Mesenchymal stem cell (in vitro differentiated cells and primary cell): ENCODE data around the gene COL8A2.

ENCODE experiments used
- DNase-seq: peaks from one replicate; pipeline ENCODE4 v3.0.0-alpha.2; 2013
- H2AFZ ChIP-seq: one replicate; pipeline ENCODE4 v1.6.1; 2013; ENCODE audit warnings: low read depth, mild to moderate bottlenecking, control low read depth, inconsistent platforms, low read length, moderate library complexity
- H2AK5ac ChIP-seq: 2 replicates; pipeline ENCODE4 v1.6.1; 2013; ENCODE audit warnings: low read length, moderate library complexity, mild to moderate bottlenecking, inconsistent platforms; ENCODE audit not compliant: severe bottlenecking
- H2BK120ac ChIP-seq: one replicate; pipeline ENCODE4 v1.6.1; 2013; ENCODE audit warnings: low read depth, mild to moderate bottlenecking, inconsistent platforms, low read length, moderate library complexity
- H2BK12ac ChIP-seq, 2 experiments: one replicate each; pipeline ENCODE4 v1.6.1; 2013; ENCODE audit warnings: inconsistent platforms in 2 of 2, low read length in 2 of 2, mild to moderate bottlenecking in 2 of 2, moderate library complexity in 2 of 2, control low read depth in 1 of 2
- H2BK15ac ChIP-seq: one replicate; pipeline ENCODE4 v1.6.1; 2013; ENCODE audit warnings: mild to moderate bottlenecking, low read depth, inconsistent platforms; ENCODE audit not compliant: poor library complexity, severe bottlenecking
- H2BK5ac ChIP-seq: 2 replicates; pipeline ENCODE4 v1.6.1; 2013; ENCODE audit warnings: low read depth, mild to moderate bottlenecking, low read length, control low read depth, inconsistent platforms; ENCODE audit not compliant: poor library complexity, severe bottlenecking
- H3K14ac ChIP-seq, 2 experiments: one replicate each; pipeline ENCODE4 v1.6.1; 2013; ENCODE audit warnings: inconsistent platforms in 2 of 2, low read length in 2 of 2, control low read depth in 1 of 2, mild to moderate bottlenecking in 1 of 2, moderate library complexity in 1 of 2
- H3K18ac ChIP-seq, 2 experiments: one replicate each; pipeline ENCODE4 v1.6.1; 2013; ENCODE audit warnings: inconsistent platforms in 2 of 2, low read length in 2 of 2, control low read depth in 1 of 2, low read depth in 1 of 2, mild to moderate bottlenecking in 1 of 2
- H3K23ac ChIP-seq, 2 experiments: one replicate each; pipeline ENCODE4 v1.6.1; 2013; ENCODE audit warnings: inconsistent platforms in 2 of 2, low read length in 2 of 2, mild to moderate bottlenecking in 2 of 2, moderate library complexity in 2 of 2, control low read depth in 1 of 2
- H3K27ac ChIP-seq: 2 replicates; pipeline ENCODE4 v1.5.1; 2013; ENCODE audit warnings: mild to moderate bottlenecking, moderate library complexity, low read length, control low read depth, inconsistent platforms; ENCODE audit not compliant: poor library complexity, severe bottlenecking
- H3K27me3 ChIP-seq, 2 experiments: 2 replicates each; pipeline versions ENCODE4 v1.6.1 to v1.7.0; 2013; ENCODE audit warnings: low read length in 2 of 2, mild to moderate bottlenecking in 2 of 2, moderate library complexity in 2 of 2, control low read depth in 1 of 2, inconsistent platforms in 1 of 2; ENCODE audit not compliant: control insufficient read depth in 1 of 2, insufficient read depth in 1 of 2
- H3K36me3 ChIP-seq, 2 experiments: 2 replicates each; pipeline versions ENCODE4 v1.6.1 to v1.7.0; 2013; ENCODE audit warnings: low read length in 2 of 2, control low read depth in 1 of 2, inconsistent platforms in 1 of 2, low read depth in 1 of 2, mild to moderate bottlenecking in 1 of 2; ENCODE audit not compliant: insufficient read depth in 2 of 2, control insufficient read depth in 1 of 2
- H3K4ac ChIP-seq, 2 experiments: one replicate each; pipeline ENCODE4 v1.6.1; 2013; ENCODE audit warnings: inconsistent platforms in 2 of 2, low read length in 2 of 2, mild to moderate bottlenecking in 2 of 2, moderate library complexity in 2 of 2, control low read depth in 1 of 2, low read depth in 1 of 2
- H3K4me1 ChIP-seq: 2 replicates; pipeline ENCODE4 v1.6.1; 2013; ENCODE audit warnings: low read depth, low read length, control low read depth; ENCODE audit not compliant: control insufficient read depth, insufficient read depth
- H3K4me2 ChIP-seq: 2 replicates; pipeline ENCODE4 v1.6.1; 2013; ENCODE audit warnings: low read length, mild to moderate bottlenecking, inconsistent platforms; ENCODE audit not compliant: poor library complexity, severe bottlenecking
- H3K4me3 ChIP-seq, 2 experiments: 2 replicates each; pipeline versions ENCODE4 v1.5.1 to v1.7.0; 2013; ENCODE audit warnings: low read length in 2 of 2, mild to moderate bottlenecking in 2 of 2, control low read depth in 1 of 2, low read depth in 1 of 2; ENCODE audit not compliant: insufficient read depth in 1 of 2
- H3K79me1 ChIP-seq: replicated peaks from 2 replicates; pipeline ENCODE4 v1.6.1; 2013; ENCODE audit warnings: mild to moderate bottlenecking, control low read depth, low read length, inconsistent platforms; ENCODE audit not compliant: poor library complexity, severe bottlenecking
- H3K9ac ChIP-seq: 2 replicates; pipeline ENCODE4 v1.7.0; 2013; ENCODE audit warnings: mild to moderate bottlenecking, low read length, moderate library complexity
- H3K9me3 ChIP-seq: 2 replicates; pipeline ENCODE4 v1.7.0; 2013; ENCODE audit warnings: mild to moderate bottlenecking, low read length; ENCODE audit not compliant: control insufficient read depth
- H4K8ac ChIP-seq: one replicate; pipeline ENCODE4 v1.6.1; 2013; ENCODE audit warnings: inconsistent platforms, mild to moderate bottlenecking, low read length, moderate library complexity
- H4K91ac ChIP-seq: one replicate; pipeline ENCODE4 v1.6.1; 2013; ENCODE audit warnings: mild to moderate bottlenecking, low read length, inconsistent platforms
- WGBS: methylation state at CpG from one replicate; pipeline ENCODE4 v1.1.7; 2013; ENCODE audit warnings: mixed read lengths; 5-methylcytosine and 5-hydroxymethylcytosine counted together

Gene COL8A2

DNA sequence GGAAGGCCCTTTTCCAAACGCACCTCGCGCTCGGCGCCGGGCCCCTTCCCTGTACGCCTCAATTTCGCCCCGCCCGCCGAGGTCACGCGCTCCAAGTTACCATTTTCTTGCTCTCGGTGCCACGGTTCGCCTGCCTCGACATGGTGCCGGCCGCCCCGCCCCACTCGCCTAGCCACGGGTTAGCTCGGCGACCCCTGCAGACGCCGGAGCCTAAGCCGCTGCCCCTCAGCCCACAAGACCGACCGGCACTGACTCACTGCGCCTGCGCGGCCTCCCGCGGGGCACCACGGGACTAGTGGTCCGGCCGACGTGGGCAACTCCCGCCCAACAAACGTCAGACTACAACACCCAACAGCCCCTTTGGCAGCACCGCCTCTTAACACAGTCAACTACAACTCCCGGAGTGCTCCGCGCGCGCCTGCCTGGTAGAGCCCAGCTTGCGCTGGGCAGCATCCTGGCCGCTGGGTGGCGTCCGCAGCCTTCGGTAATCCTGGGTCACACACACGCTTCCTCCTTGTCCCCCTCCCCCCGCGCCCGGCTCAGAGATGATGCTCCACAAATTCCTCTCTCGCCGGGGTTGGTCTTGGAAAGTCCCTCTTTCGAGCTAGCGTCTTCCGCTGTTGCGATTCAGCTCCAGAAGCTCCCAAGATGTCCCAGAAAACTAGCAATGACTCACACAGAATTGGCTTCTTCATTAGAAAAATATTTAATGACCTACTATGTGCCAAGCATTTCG, 24.4 kb upstream of the COL8A2 start, which contains the start of gene TRAPPC3:
TRAPPC3 (minus strand) TSS at position 250 of the 736 bp plus-strand sequence; CDS start at position 142, 108 bp downstream.
- H2BK15ac ChIP-seq = peak within 1 kb of the TSS; percentile 97
- H2BK120ac ChIP-seq = peak within 1 kb of the TSS; percentile 89
- DNase-seq = peak; percentile 100
- peaks cover 10% of the 10 kb centered on the region for H3K79me1 ChIP-seq
- H3K4ac ChIP-seq = peak within 1 kb of the TSS; percentile 92 to 97
- peak within 1 kb of the TSS; percentile 99 for H3K27ac ChIP-seq
- H4K91ac ChIP-seq = peak within 1 kb of the TSS; percentile 100
- H3K36me3 ChIP-seq = peaks cover 5 to 16% of the 10 kb centered on the region in 2 experiments
- H3K9ac ChIP-seq = peak within 1 kb of the TSS; percentile 98
- peak within 1 kb of the TSS; percentile 96 for H2BK5ac ChIP-seq
- H2AFZ ChIP-seq = peak within 1 kb of the TSS; percentile 46
- no peaks in the 10 kb centered on the region for H3K9me3 ChIP-seq
- H3K23ac ChIP-seq = no peak within 1 kb of the TSS
- H3K27me3 ChIP-seq = no peaks in the 10 kb centered on the region
- H2BK12ac ChIP-seq = peak within 1 kb of the TSS; percentile 96 to 100
- peaks cover 22% of the 10 kb centered on the region for H3K4me1 ChIP-seq
- H3K18ac ChIP-seq = peak within 1 kb of the TSS; percentile 90 to 98
- peak within 1 kb of the TSS; percentile 98 for H4K8ac ChIP-seq
- WGBS = under 1% methylated on average over 61 of the region's 62 CpGs
- H3K4me2 ChIP-seq = peak within 1 kb of the TSS; percentile 82
- H3K14ac ChIP-seq = peak within 1 kb of the TSS in 1 of 2 experiments; percentile 89
- peak within 1 kb of the TSS; percentile 80 to 99 for H3K4me3 ChIP-seq
- peak within 1 kb of the TSS; percentile 93 for H2AK5ac ChIP-seq

DNA sequence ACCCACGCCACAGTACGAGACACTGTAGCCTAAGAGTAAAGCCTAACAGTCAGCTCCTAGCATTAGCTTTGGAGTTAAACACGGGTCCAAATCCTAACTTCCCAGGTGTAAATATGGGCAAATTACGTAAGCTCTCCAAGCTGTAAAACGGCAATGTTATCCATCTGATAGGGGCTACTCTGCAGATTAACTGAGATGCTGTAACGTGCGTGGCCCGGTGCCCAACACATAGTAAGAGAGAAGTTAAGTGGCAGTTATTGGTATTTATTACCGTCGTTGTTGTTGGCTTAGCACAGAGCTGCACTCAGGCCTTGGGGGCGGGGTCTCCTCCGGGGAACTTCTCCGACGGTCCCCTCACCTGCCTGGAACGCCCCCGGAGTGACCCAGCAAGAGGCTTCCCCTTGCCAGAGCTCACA, 23.8 kb upstream of the COL8A2 start:
- H2BK120ac ChIP-seq = no peak overlapping the region
- peak overlapping the region; percentile 62 for H2AK5ac ChIP-seq
- H2BK12ac ChIP-seq = no peak overlapping the region
- H3K36me3 ChIP-seq = peaks cover 7 to 16% of the 10 kb centered on the region in 2 experiments
- H3K79me1 ChIP-seq = peaks cover 8% of the 10 kb centered on the region
- peak overlapping the region; percentile 80 to 99 for H3K4me3 ChIP-seq
- WGBS = 14% methylated on average over 16 of the region's 16 CpGs
- no peaks in the 10 kb centered on the region for H3K9me3 ChIP-seq
- H3K18ac ChIP-seq = peak overlapping the region; percentile 46 to 90
- H3K4me2 ChIP-seq = peak overlapping the region; percentile 82
- H3K4me1 ChIP-seq = peaks cover 18% of the 10 kb centered on the region
- DNase-seq = no peak
- peak overlapping the region; percentile 4 for H2BK5ac ChIP-seq
- H2BK15ac ChIP-seq = peak overlapping the region; percentile 55
- peak overlapping the region; percentile 46 for H2AFZ ChIP-seq
- no peaks in the 10 kb centered on the region for H3K27me3 ChIP-seq
- peak overlapping the region; percentile 95 for H4K8ac ChIP-seq
- peak overlapping the region; percentile 47 to 92 for H3K4ac ChIP-seq
- H3K14ac ChIP-seq = peak overlapping the region in 1 of 2 experiments; percentile 89
- no peak overlapping the region for H3K23ac ChIP-seq
- peak overlapping the region; percentile 66 for H3K27ac ChIP-seq
- H4K91ac ChIP-seq = peak overlapping the region; percentile 60
- peak overlapping the region; percentile 98 for H3K9ac ChIP-seq

DNA sequence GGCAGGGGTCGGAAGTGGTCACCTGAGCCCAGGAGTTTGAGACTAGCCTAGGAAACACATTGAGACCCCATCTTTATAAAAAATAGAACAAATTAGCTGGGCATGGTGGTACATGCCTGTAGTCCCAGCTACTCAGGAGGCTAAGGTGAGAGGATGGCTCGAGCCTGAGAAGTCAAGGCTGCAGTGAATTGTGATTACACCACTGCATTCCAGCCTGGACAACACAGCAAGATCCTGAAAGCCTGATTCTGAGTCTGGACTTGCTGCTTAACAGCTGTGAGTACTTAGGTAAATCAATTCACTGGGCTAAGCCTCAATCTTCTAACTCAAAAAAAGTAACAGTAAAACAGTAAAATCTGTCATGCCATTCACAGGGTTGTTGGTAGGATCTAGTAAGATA, 19.4 kb upstream of the COL8A2 start:
- no peak overlapping the region for H2AFZ ChIP-seq
- no peak overlapping the region for H2BK5ac ChIP-seq
- no peak overlapping the region for H2BK12ac ChIP-seq
- peaks cover 1% of the 10 kb centered on the region for H3K4me1 ChIP-seq
- no peak overlapping the region for H3K23ac ChIP-seq
- WGBS = 84% methylated on average over 2 of the region's 2 CpGs
- H2BK120ac ChIP-seq = no peak overlapping the region
- no peak overlapping the region for H3K4me3 ChIP-seq
- H3K4me2 ChIP-seq = no peak overlapping the region
- no peak overlapping the region for H3K9ac ChIP-seq
- peaks cover 14% of the 10 kb centered on the region for H3K79me1 ChIP-seq
- no peak overlapping the region for H2AK5ac ChIP-seq
- no peaks in the 10 kb centered on the region for H3K27me3 ChIP-seq
- no peak overlapping the region for H3K4ac ChIP-seq
- H3K14ac ChIP-seq = no peak overlapping the region
- H2BK15ac ChIP-seq = no peak overlapping the region
- H3K9me3 ChIP-seq = no peaks in the 10 kb centered on the region
- H4K91ac ChIP-seq = no peak overlapping the region
- H4K8ac ChIP-seq = peak overlapping the region; percentile 37
- DNase-seq = no peak
- H3K18ac ChIP-seq = no peak overlapping the region
- peaks cover 7 to 24% of the 10 kb centered on the region in 2 experiments for H3K36me3 ChIP-seq
- H3K27ac ChIP-seq = no peak overlapping the region

DNA sequence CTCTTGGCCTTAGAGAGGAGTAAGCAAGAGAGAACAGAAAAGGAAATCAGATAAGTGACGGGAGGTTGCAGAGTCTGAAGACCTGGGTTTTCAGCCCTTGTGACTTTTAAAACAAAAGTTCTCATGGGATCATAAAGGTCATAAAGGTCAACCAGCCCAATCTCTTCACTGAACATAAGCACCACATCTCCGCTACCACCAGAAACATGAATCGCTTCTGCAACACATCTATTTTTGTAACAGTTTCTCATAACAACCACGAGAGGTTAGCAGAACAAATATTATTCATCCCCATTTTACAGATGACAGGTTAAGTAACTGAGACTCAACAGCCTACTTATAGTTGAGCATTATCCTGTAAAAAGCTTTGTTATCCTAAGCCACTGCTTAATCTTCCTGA, 18.4 kb upstream of the COL8A2 start:
- 87% methylated on average over 4 of the region's 4 CpGs for WGBS
- Histone ChIP-seq H2BK12ac (no peak overlapping the region), H3K23ac (no peak overlapping the region), H3K4me1 (peaks cover 1% of the 10 kb centered on the region), H2BK120ac (no peak overlapping the region), H3K14ac (no peak overlapping the region), H3K9ac (no peak overlapping the region), H3K79me1 (peaks cover 17% of the 10 kb centered on the region), H2BK15ac (no peak overlapping the region), H2AK5ac (no peak overlapping the region), H3K4ac (no peak overlapping the region), H3K27me3 (no peaks in the 10 kb centered on the region), H3K36me3 (peaks cover 10 to 30% of the 10 kb centered on the region in 2 experiments), H4K91ac (no peak overlapping the region), H3K4me3 (no peak overlapping the region), H4K8ac (no peak overlapping the region), H3K4me2 (no peak overlapping the region), H2AFZ (no peak overlapping the region), H3K27ac (no peak overlapping the region), H2BK5ac (no peak overlapping the region), H3K9me3 (no peaks in the 10 kb centered on the region), H3K18ac (no peak overlapping the region)
- DNase-seq = no peak
